Right ventricle myocardium inferior (tissue), 1 donor: ENCODE measurements around the gene USP31. TPM values are rescaled to one million over a fixed set of nuclear protein-coding genes. Genes with fewer than 3 reads are reported as not detected.
A peak's percentile ranks its signal among the peaks of the same experiment; 100 is the strongest.

ENCODE experiments used
- ATAC-seq: fragments of 200-7000 bp; cut with Tn5 transposase; one replicate; pipeline ENCODE4 v1.9.1; 2020; ENCODE audit warnings: mild to moderate bottlenecking, moderate library complexity
- DNase-seq: peaks from one replicate; pipeline ENCODE4 v3.0.0; 2021; ENCODE audit errors: missing footprints
- intact Hi-C: fragments of 100-400 bp; cut with DNase I; formaldehyde crosslinking; loops from one replicate; pipeline ENCODE4 v1.11.0; 2022
- total RNA-seq: library from RNA; stranded (reverse); fragmentation: NEBNext Ultra II Directional; extraction: Animal tissue kit (Norgen Biotek cat#: 25700); gene quantifications from one replicate; pipeline ENCODE4 v1.2.1, GENCODE V29; 2021
- donor health status: DM: no; HTN: yes; CAD: no; lungs with severe emphysema.

USP31 gene
- total RNA-seq, 1 donor from 2014 or later = 26.8 TPM

DNA sequence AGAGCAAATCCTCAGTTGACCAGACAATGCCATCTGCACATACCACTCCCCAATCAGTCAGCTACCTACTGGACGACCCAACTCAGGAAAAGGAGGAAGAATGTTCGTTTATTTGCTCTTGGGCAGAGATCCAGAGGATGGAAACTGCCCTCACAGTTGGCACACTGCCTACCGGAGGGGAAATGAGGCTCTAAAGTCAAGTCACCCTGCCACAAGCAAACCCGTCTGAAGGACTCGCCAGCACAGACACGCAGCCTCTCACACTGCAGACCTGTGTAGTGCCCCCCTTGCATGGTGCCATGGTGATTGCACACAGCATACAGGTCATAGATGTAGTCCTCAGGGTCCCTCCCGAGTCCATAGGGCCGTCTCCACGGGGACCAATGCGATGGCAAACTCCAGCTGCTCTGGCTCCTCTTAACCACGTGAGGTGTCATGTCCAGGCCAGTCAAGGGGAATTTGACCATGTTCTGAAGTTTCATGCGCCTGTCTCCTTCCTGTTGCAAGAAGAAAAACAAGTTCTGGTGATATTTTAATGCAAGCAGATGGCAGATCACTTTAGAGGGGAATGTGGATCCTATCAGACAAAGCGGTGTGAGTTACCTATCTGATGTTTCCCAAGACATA, 69.5 kb downstream of the USP31 start:
- no peak for ATAC-seq
- intact Hi-C loops = loop anchor here (10.0 kb wide), 1 partner anchor 355 kb away; no protein-coding TSS in a partner anchor
- no peak for DNase-seq

GRCh38 chr16:23074423-23074822, 74.8 kb downstream of the USP31 start:
- peak; percentile 80 for ATAC-seq
- no peak for DNase-seq
- intact Hi-C loops = loop anchor here (10.0 kb wide), 1 partner anchor 360 kb away; no protein-coding TSS in a partner anchor

DNA sequence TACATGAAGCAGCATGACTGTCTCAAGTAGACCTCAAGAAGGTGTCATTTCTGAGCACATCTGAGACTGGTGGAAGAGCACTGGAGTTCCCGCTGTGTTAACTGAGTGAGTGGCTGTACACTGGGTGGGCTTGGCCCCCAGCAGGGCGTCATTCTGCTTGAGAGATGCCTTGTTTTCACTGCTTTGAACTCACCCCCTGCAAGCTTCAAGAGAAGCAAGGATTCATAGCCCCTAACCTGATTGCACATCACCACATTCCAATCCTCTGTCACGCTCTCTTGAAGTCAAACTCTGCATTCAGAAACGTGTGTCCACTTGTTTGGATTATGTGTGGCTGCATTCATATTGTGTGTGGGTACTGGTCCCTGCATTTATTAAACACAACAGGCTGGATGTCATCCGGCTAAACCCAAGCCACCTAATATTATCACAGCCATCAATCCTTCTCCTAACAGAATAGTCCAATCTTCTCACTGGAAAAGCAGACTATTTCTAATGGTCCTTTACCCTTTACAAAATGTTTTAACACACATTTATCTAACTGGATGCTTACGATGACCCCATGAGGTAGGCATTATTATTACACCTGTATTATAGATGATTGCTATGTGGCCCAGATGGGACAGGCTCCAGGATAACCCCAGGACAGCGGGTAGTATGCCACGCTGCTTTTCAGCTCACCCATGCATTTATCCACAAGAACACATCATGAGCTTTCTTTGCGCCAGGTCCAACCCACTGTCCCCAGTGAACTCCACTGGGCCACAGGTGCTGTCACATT, 76.3 kb downstream of the USP31 start:
- intact Hi-C loops = loop anchor here (2.0 to 10.0 kb wide), 2 partner anchors 76 to 362 kb away; partner anchors contain the start of gene USP31
- DNase-seq (no peak), ATAC-seq (no peak)

GRCh38 chr16:23072084-23072599, 77.1 kb downstream of the USP31 start:
- intact Hi-C loops = loop anchor here (2.0 to 10.0 kb wide), 2 partner anchors 77 to 363 kb away; partner anchors contain the start of gene USP31
- ATAC-seq = peak; percentile 79
- peak; percentile 92 for DNase-seq

- intact Hi-C loops = loop anchor here (2.0 to 10.0 kb wide), 2 partner anchors 77 to 363 kb away; partner anchors contain the start of gene USP31
- ATAC-seq (peak; percentile 58), DNase-seq (no peak)
Measured at GRCh38 chr16:23071196-23072083, 77.8 kb downstream of the USP31 start.

DNA sequence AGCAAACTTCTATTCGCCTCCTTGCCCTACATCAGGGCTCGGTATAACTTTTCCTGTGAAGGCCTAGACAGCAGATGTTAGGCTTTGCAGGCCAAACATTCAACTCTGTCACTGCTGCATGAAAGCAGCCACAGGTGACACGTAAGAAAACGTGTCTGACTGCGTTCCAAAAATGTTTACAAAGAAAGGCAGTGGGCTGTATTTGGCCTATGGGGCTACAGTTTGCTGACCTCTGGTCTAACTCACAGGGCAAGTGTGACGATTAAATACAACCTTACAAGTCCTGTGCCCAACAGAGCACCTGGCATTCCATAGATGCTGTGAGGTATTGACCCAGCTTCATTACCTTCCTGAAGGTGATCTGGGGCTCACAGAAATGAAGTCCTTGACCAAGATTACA, 79.4 kb downstream of the USP31 start:
- ATAC-seq (no peak), DNase-seq (no peak)
- intact Hi-C loops = loop anchor here (10.0 kb wide), 1 partner anchor 365 kb away; no protein-coding TSS in a partner anchor

GRCh38 chr16:23068079-23068736, 81.0 kb downstream of the USP31 start:
- no peak for ATAC-seq
- no peak for DNase-seq
- intact Hi-C loops = no loop called here

DNA sequence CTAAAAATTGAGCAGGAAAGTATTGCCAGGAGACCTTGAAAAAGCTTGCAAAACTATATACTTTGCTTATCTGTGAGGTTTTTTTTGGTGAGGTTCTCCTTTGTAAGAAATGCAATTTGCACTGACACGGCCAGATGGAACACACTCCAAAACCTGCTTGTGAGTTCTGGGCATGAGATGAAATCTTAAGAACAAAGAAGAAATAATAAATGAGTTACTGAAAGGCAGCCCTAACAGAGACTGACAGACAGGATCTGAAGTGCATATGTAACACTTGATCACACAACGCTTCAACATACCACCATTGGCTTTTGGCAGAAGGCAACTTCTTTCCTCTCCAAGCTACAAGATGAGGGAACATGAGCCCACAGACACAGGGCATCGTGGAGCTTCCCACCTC, 82.6 kb downstream of the USP31 start:
- DNase-seq = no peak
- intact Hi-C loops = no loop called here
- ATAC-seq = no peak

- peak; percentile 29 for ATAC-seq
- intact Hi-C loops = loop anchor here (5.0 kb wide), 1 partner anchor 167 kb away; no protein-coding TSS in a partner anchor
- DNase-seq = no peak
Measured at GRCh38 chr16:23064639-23065038, 84.6 kb downstream of the USP31 start.

DNA sequence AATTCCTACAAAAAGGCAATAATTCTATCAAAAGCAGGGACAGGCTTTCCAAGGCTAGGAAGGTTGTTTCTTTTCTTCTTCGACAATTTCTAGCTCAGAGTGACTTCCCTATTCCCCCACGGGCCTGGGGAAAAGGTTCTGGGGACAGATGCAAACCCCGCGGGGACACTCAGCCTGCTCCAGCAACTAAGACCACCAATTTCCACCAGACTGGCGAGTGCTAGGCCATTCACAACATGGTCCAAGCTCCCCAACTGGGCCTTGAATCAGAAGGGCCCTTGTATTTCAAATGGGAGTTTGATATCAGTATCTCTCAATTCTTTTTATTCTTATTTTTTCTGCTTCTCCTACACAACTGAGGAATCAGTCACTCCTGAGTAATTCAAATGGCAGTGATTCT, 86.7 kb downstream of the USP31 start:
- intact Hi-C loops = loop anchor here (5.0 kb wide), 1 partner anchor 165 kb away; no protein-coding TSS in a partner anchor
- no peak for DNase-seq
- no peak for ATAC-seq

DNA sequence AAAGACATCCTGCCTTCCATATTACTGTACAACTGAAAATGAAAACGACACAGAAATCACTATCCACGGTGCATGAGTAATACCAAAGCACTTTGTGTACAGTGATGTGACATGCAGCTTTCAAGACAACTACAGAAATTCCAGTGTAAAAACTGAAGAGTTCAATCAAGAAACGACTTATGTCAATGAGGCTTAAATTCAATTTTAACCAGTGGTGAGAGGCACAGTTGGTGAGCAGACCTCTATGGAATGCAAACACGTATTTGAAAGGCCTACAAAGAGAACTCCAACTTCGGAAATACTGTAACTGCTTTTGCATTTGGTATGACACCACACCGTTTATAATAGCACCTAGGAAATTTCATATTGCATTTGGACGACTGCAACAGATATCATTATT, 87.6 kb downstream of the USP31 start:
- DNase-seq (no peak), ATAC-seq (no peak)
- intact Hi-C loops = loop anchor here (5.0 kb wide), 1 partner anchor 164 kb away; no protein-coding TSS in a partner anchor

- DNase-seq (peak; percentile 67), ATAC-seq (peak; percentile 74)
- intact Hi-C loops = loop anchor here (5.0 kb wide), 1 partner anchor 163 kb away; no protein-coding TSS in a partner anchor
Measured at GRCh38 chr16:23060458-23061320, 88.6 kb downstream of the USP31 start.

DNA sequence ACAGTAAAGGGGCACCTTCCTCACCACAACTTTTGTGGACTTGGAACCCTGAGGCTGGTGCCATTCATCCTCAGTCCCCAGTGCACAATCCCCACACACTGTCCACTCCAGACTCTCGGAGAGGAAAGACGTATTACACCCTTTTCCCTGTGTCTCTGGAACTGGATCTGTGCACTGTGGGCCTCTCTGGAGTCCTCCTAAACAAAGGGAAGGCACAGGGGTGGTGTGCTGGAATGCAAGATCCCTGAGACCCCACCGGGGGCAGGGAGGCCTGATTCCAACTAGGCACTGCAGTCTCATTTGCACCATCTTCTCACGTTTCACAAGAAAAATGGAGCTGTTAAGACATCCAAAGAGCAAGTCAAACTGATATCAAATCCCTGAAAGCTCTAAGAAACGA, 89.8 kb downstream of the USP31 start:
- intact Hi-C loops = loop anchor here (2.0 kb wide), 1 partner anchor 53 kb away; no protein-coding TSS in a partner anchor
- ATAC-seq (no peak), DNase-seq (no peak)

- DNase-seq (no peak), ATAC-seq (no peak)
- intact Hi-C loops = loop anchor here (2.0 kb wide), 1 partner anchor 54 kb away; no protein-coding TSS in a partner anchor
Measured at GRCh38 chr16:23058576-23058975, 90.7 kb downstream of the USP31 start.

DNA sequence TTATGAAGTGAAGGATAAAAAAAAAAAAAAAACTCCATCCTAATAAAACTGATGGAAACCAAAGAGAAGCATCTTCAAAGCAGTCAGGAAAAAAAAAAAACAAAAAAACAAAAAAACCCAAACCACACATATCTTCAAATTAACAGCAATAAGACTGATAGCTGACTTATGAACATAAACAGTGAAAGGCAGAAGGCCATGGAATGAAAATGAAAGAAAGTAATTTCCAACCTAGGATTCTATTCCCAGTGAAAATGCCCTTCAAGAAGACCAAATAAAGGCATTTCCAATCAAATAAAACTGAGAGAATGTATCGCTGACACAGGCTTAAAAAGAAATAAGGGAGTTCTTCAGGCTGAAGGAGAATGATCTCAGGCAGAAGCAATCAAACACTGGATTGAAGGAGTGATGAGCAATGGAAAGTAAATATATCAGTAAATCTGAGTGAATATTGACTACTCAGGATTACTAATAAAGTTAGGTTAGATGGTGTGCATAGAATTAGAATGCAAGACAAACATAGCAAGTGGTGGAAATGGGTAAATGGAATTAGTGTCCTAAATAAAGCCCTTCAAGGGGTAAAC, 92.1 kb downstream of the USP31 start:
- ATAC-seq (no peak), DNase-seq (no peak)
- intact Hi-C loops = no loop called here

DNA sequence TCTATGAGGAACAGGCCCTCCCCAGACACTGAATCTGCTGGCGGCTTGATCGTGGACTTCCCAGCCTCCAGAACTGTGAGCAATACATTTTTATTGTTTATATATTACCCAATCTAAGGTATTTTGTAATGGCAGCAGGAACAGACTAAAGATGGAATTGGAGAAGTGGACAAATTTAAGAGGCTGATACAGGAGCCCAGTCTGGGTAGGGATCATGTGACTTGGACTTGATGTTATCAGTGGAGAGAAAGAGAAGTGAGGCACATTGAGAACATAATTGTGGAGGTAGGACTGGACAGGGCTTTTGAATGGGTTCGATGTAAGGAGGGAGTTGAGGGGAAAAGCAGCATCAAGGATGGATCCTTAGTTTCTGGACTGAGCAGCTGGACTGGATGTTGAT, 93.8 kb downstream of the USP31 start:
- intact Hi-C loops = no loop called here
- DNase-seq (no peak), ATAC-seq (no peak)
